KBM-7 (cell line): ENCODE results near the gene RAX.

Experiments used
- DNase-seq: peaks from one replicate; pipeline ENCODE4 v3.0.0-alpha.2; 2015
- in situ Hi-C: fragments of 300-500 bp; cut with MboI; formaldehyde crosslinking; loops from 2 replicates; pipeline ENCODE4 v1.14.3; 2020; ENCODE audit warnings: low sequenced_read_pairs, low pct_unique_long_range_greater_than_20kb, mixed read lengths

The RAX gene

GRCh38 chr18:59219672-59220163 lies 53.5 kb downstream of the RAX start, which contains the start of gene GRP:
TSS of gene GRP (plus strand) at chr18:59220158. CDS start at chr18:59220266, 108 bp downstream.
- DNase-seq: no peak
- in situ Hi-C loops: no loop called here

- no peak for DNase-seq
- in situ Hi-C loops: no loop called here
Measured at GRCh38 chr18:59218018-59218417, 55.2 kb downstream of the RAX start.
